GM19025 (cell line): ENCODE measurements around the gene INPP5A.
"Not testable (repeated sequence)": the region's sequence is repeated elsewhere in the genome, so short reads cannot be mapped to it uniquely, and the experiment has no call there.

Experiments
- ATAC-seq: cut with Tn5 transposase; IDR thresholded peaks from one replicate; pipeline ENCODE4 v1.9.1; 2021; ENCODE audit warnings: mild to moderate bottlenecking, low read depth, moderate library complexity; ENCODE audit not compliant: unreplicated experiment

Gene INPP5A

GRCh38 chr10:132728321-132728720 is 190.7 kb downstream of the INPP5A start:
- ATAC-seq: no peak

GRCh38 chr10:132728741-132729140 is 191.2 kb downstream of the INPP5A start:
- no peak for ATAC-seq

GRCh38 chr10:132729810-132730572 is 192.4 kb downstream of the INPP5A start:
- ATAC-seq: no peak

GRCh38 chr10:132730573-132730953 is 193.0 kb downstream of the INPP5A start:
- ATAC-seq: no peak

GRCh38 chr10:132732518-132732917 is 194.9 kb downstream of the INPP5A start:
- ATAC-seq: no peak

- ATAC-seq: no peak
Observed at GRCh38 chr10:132733926-132734325, 196.3 kb downstream of the INPP5A start.

- ATAC-seq: no peak
Observed at GRCh38 chr10:132735341-132735775, 197.8 kb downstream of the INPP5A start.

GRCh38 chr10:132735923-132736391 is 198.4 kb downstream of the INPP5A start:
- no peak for ATAC-seq

GRCh38 chr10:132737390-132738048 is 199.9 kb downstream of the INPP5A start:
- ATAC-seq: no peak

- no peak for ATAC-seq
Observed at GRCh38 chr10:132738454-132739224, 201.1 kb downstream of the INPP5A start.

GRCh38 chr10:132739225-132739613 is 201.6 kb downstream of the INPP5A start:
- ATAC-seq: no peak

- no peak for ATAC-seq
Observed at GRCh38 chr10:132740588-132740987, 203.0 kb downstream of the INPP5A start.

GRCh38 chr10:132742167-132742836 is 204.7 kb downstream of the INPP5A start:
- ATAC-seq: no peak

GRCh38 chr10:132742837-132743194 is 205.2 kb downstream of the INPP5A start:
- no peak for ATAC-seq

- not testable (repeated sequence) for ATAC-seq
Observed at GRCh38 chr10:132743196-132743924, 205.8 kb downstream of the INPP5A start.

GRCh38 chr10:132743925-132744490 is 206.4 kb downstream of the INPP5A start:
- no peak for ATAC-seq

- no peak for ATAC-seq
Observed at GRCh38 chr10:132744839-132745238, 207.3 kb downstream of the INPP5A start.

- no peak for ATAC-seq
Observed at GRCh38 chr10:132745511-132745910, 207.9 kb downstream of the INPP5A start.

GRCh38 chr10:132745971-132746370 is 208.4 kb downstream of the INPP5A start:
- ATAC-seq: no peak

- ATAC-seq: no peak
Observed at GRCh38 chr10:132746386-132746785, 208.8 kb downstream of the INPP5A start.
